GM19351 (cell line): Measurements from ENCODE around the gene GPRC5B.

ENCODE experiments used
- ATAC-seq: cut with Tn5 transposase; IDR thresholded peaks from one replicate; pipeline ENCODE4 v1.9.1; 2021; ENCODE audit warnings: mild to moderate bottlenecking, moderate library complexity; ENCODE audit not compliant: unreplicated experiment

Gene GPRC5B

GRCh38 chr16:19850131-19850817, 34.4 kb downstream of the GPRC5B start:
- no peak for ATAC-seq

GRCh38 chr16:19848756-19849155, 35.9 kb downstream of the GPRC5B start:
- ATAC-seq = no peak

GRCh38 chr16:19846436-19846835, 38.2 kb downstream of the GPRC5B start:
- ATAC-seq = no peak

GRCh38 chr16:19844945-19845641, 39.6 kb downstream of the GPRC5B start:
- no peak for ATAC-seq

- ATAC-seq = no peak
These were observed 41.3 kb downstream of the GPRC5B start for GRCh38 chr16:19843371-19843770.

- ATAC-seq = no peak
These were observed 42.1 kb downstream of the GPRC5B start for GRCh38 chr16:19842426-19843157.

- no peak for ATAC-seq
These were observed 43.5 kb downstream of the GPRC5B start for GRCh38 chr16:19841184-19841583.

GRCh38 chr16:19840524-19841110, 44.0 kb downstream of the GPRC5B start:
- no peak for ATAC-seq

- no peak for ATAC-seq
These were observed 46.5 kb downstream of the GPRC5B start for GRCh38 chr16:19837984-19838707.

- no peak for ATAC-seq
These were observed 47.2 kb downstream of the GPRC5B start for GRCh38 chr16:19837331-19837980.

- no peak for ATAC-seq
These were observed 48.7 kb downstream of the GPRC5B start for GRCh38 chr16:19835968-19836421.

- no peak for ATAC-seq
These were observed 49.5 kb downstream of the GPRC5B start for GRCh38 chr16:19835196-19835595.

GRCh38 chr16:19833581-19833980, 51.1 kb downstream of the GPRC5B start:
- no peak for ATAC-seq

- ATAC-seq = no peak
These were observed 51.5 kb downstream of the GPRC5B start for GRCh38 chr16:19833176-19833575.

- no peak for ATAC-seq
These were observed 53.0 kb downstream of the GPRC5B start for GRCh38 chr16:19831678-19832077.

- no peak for ATAC-seq
These were observed 53.6 kb downstream of the GPRC5B start for GRCh38 chr16:19830902-19831560.

GRCh38 chr16:19829844-19830692, 54.6 kb downstream of the GPRC5B start:
- no peak for ATAC-seq

GRCh38 chr16:19824216-19824615, 60.4 kb downstream of the GPRC5B start:
- ATAC-seq = no peak

- ATAC-seq = no peak
These were observed 61.3 kb downstream of the GPRC5B start for GRCh38 chr16:19823322-19823721.
